Activated CD8-positive, alpha-beta memory T cell treated with anti-CD3 and anti-CD28 coated beads, Interleukin-2, amount 50 U/mL, for 48 hours (primary cell): Measurements from ENCODE around the gene DOCK3.
"Not testable (repeated sequence)": the region's sequence is repeated elsewhere in the genome, so short reads cannot be mapped to it uniquely, and the experiment has no call there.

Source experiments
- DNase-seq: peaks from one replicate; pipeline ENCODE4 v3.0.0-alpha.2; 2020

Gene DOCK3

GRCh38 chr3:51270559-51270958, 595.8 kb downstream of the DOCK3 start:
- DNase-seq = no peak

GRCh38 chr3:51271172-51271571, 596.4 kb downstream of the DOCK3 start:
- no peak for DNase-seq

- no peak for DNase-seq
Measured at GRCh38 chr3:51274052-51274451, 599.3 kb downstream of the DOCK3 start.

- DNase-seq = no peak
Measured at GRCh38 chr3:51275111-51275805, 600.5 kb downstream of the DOCK3 start.

- DNase-seq = no peak
Measured at GRCh38 chr3:51276046-51276445, 601.3 kb downstream of the DOCK3 start.

GRCh38 chr3:51279448-51279847, 604.7 kb downstream of the DOCK3 start:
- no peak for DNase-seq

GRCh38 chr3:51280176-51280575, 605.4 kb downstream of the DOCK3 start:
- no peak for DNase-seq

- no peak for DNase-seq
Measured at GRCh38 chr3:51282931-51283330, 608.2 kb downstream of the DOCK3 start.

- DNase-seq = no peak
Measured at GRCh38 chr3:51283421-51283820, 608.7 kb downstream of the DOCK3 start.

- DNase-seq = no peak
Measured at GRCh38 chr3:51295625-51296024, 620.9 kb downstream of the DOCK3 start.

GRCh38 chr3:51297333-51297732, 622.6 kb downstream of the DOCK3 start:
- no peak for DNase-seq

- DNase-seq = no peak
Measured at GRCh38 chr3:51304230-51304629, 629.5 kb downstream of the DOCK3 start.

- no peak for DNase-seq
Measured at GRCh38 chr3:51306093-51306492, 631.4 kb downstream of the DOCK3 start.

GRCh38 chr3:51307458-51307857, 632.7 kb downstream of the DOCK3 start:
- no peak for DNase-seq

- not testable (repeated sequence) for DNase-seq
Measured at GRCh38 chr3:51307945-51308607, 633.3 kb downstream of the DOCK3 start.

GRCh38 chr3:51311055-51311454, 636.3 kb downstream of the DOCK3 start:
- no peak for DNase-seq

- no peak for DNase-seq
Measured at GRCh38 chr3:51328206-51328605, 653.5 kb downstream of the DOCK3 start.

- no peak for DNase-seq
Measured at GRCh38 chr3:51330046-51330445, 655.3 kb downstream of the DOCK3 start.

GRCh38 chr3:51332156-51332555, 657.4 kb downstream of the DOCK3 start:
- no peak for DNase-seq

- DNase-seq = no peak
Measured at GRCh38 chr3:51333021-51333420, 658.3 kb downstream of the DOCK3 start.

GRCh38 chr3:51336261-51336660, 661.5 kb downstream of the DOCK3 start:
- DNase-seq = no peak

- DNase-seq = no peak
Measured at GRCh38 chr3:51337666-51338065, 662.9 kb downstream of the DOCK3 start.

- no peak for DNase-seq
Measured at GRCh38 chr3:51338632-51339031, 663.9 kb downstream of the DOCK3 start.

- DNase-seq = no peak
Measured at GRCh38 chr3:51340013-51340829, 665.5 kb downstream of the DOCK3 start.
